Psoas muscle (tissue), 8 donors: ENCODE results near the gene WNT3. TPM values are rescaled to one million over a fixed set of nuclear protein-coding genes. Genes with fewer than 3 reads are reported as not detected.

ENCODE experiments used
- ATAC-seq, 4 donors: fragments of 200-7000 bp; cut with Tn5 transposase; one replicate each; pipeline ENCODE4 v1.9.1; 2020; ENCODE audit warnings: moderate library complexity in 3 of 4, mild to moderate bottlenecking in 2 of 4
- DNase-seq, 2 donors: peaks; one replicate each; pipeline ENCODE4 v3.0.0-alpha.2; 2020
- H3K27ac ChIP-seq: fragments of 200-600 bp; one replicate; pipeline ENCODE4 v1.8.0; 2022
- H3K27me3 ChIP-seq, 3 donors: fragments of 200-600 bp in 1 of 3; one replicate each; pipeline versions ENCODE4 v1.6.1 to v1.8.0; 2013 to 2022; ENCODE audit warnings: low read length in 2 of 3, mild to moderate bottlenecking in 2 of 3, moderate library complexity in 1 of 3; ENCODE audit not compliant: insufficient read depth in 3 of 3
- H3K36me3 ChIP-seq, 2 donors: fragments of 200-600 bp in 1 of 2; one replicate each; pipeline versions ENCODE4 v1.6.1 to v1.8.0; 2013 to 2022; ENCODE audit warnings: low read depth in 1 of 2, mild to moderate bottlenecking in 1 of 2, moderate library complexity in 1 of 2; ENCODE audit not compliant: insufficient read depth in 1 of 2
- H3K4me1 ChIP-seq: fragments of 200-600 bp; one replicate; pipeline ENCODE4 v1.8.0; 2022
- H3K4me3 ChIP-seq: fragments of 200-600 bp; one replicate; pipeline ENCODE4 v1.8.0; 2022; ENCODE audit warnings: mild to moderate bottlenecking
- H3K9me3 ChIP-seq: fragments of 200-600 bp; one replicate; pipeline ENCODE4 v1.8.0; 2022
- CTCF ChIP-seq: fragments of 200-600 bp; IDR thresholded peaks from one replicate; pipeline ENCODE4 v1.8.0; 2022; ENCODE audit warnings: antibody characterized with exemption
- WGBS, 3 donors: extraction: QIAGEN DNeasy Blood & Tissue Kit; methylation state at CpG; one replicate each; pipeline versions ENCODE4 v1.1.6 to v1.1.7; 2013; 5-methylcytosine and 5-hydroxymethylcytosine counted together
- intact Hi-C, 2 donors: fragments of 100-400 bp; cut with DNase I; formaldehyde crosslinking; loops; one replicate each; pipeline versions ENCODE4 v1.11.0 to v1.14.2; 2022
- polyA plus RNA-seq, 3 donors: library from polyadenylated mRNA; stranded (reverse); fragments of 200-250 nt; gene quantifications; one replicate each; pipeline ENCODE4 v1.2.3, GENCODE V29; 2013
- total RNA-seq, 4 donors: library from RNA; stranded (reverse); fragmentation: NEBNext Ultra II Directional in 2 of 4; extraction: Animal tissue kit (Norgen Biotek cat#: 25700) in 2 of 4; gene quantifications; one replicate each; pipeline versions ENCODE4 v1.2.1 to v1.2.4, GENCODE V29; 2021 to 2023
- donor health status: healthy with polysubstance abuse.
- donor health status: DM: no; HTN: no; CAD: no; lungs with moderate emphysema.
- donor health status: Bipolar disorder and iron deficiency.
- donor health status: healthy.
- donor health status: DM: yes; HTN: yes; CAD: no.
- donor health status: DM: no; HTN: no; CAD: no.
- donor health status: DM: no; HTN: no; CAD: no.
- donor health status: DM: yes; HTN: yes; CAD: no.

The WNT3 gene
- total and polyA plus RNA-seq, 7 donors, result 0.06 to 0.36 (median 0.10) TPM; not detected in 2

- no peaks in the 10 kb centered on the region for H3K27me3 ChIP-seq
- H3K4me1 ChIP-seq, result no peaks in the 10 kb centered on the region
- no peak overlapping the region for H3K27ac ChIP-seq
- no peak for DNase-seq
- WGBS, 3 donors, result 47 to 64% (median 54%) methylated on average over 4 of the region's 4 CpGs
- H3K9me3 ChIP-seq, result no peaks in the 10 kb centered on the region
- H3K4me3 ChIP-seq, result no peak overlapping the region
- H3K36me3 ChIP-seq, result peaks cover 16 to 69% of the 10 kb centered on the region in 2 donors
- TF ChIP-seq CTCF, result no peak
- intact Hi-C loops, result no loop called here
- no peak for ATAC-seq
Measured at GRCh38 chr17:46756081-46756735, 62.3 kb downstream of the WNT3 start.

GRCh38 chr17:46753776-46754175, 64.7 kb downstream of the WNT3 start:
- TF ChIP-seq CTCF, result no peak
- intact Hi-C loops, result no loop called here
- no peak overlapping the region for H3K4me3 ChIP-seq
- no peak for DNase-seq
- peaks cover 16 to 91% of the 10 kb centered on the region in 2 donors for H3K36me3 ChIP-seq
- no peaks in the 10 kb centered on the region for H3K9me3 ChIP-seq
- H3K27ac ChIP-seq, result no peak overlapping the region
- no peaks in the 10 kb centered on the region for H3K27me3 ChIP-seq
- ATAC-seq, result no peak
- no peaks in the 10 kb centered on the region for H3K4me1 ChIP-seq
- 79 to 86% (median 82%) methylated on average over 3 of the region's 3 CpGs for WGBS, 3 donors

GRCh38 chr17:46751425-46751824, 67.1 kb downstream of the WNT3 start:
- Histone ChIP-seq H3K27me3 (no peaks in the 10 kb centered on the region), H3K9me3 (no peaks in the 10 kb centered on the region), H3K27ac (no peak overlapping the region), H3K4me1 (no peaks in the 10 kb centered on the region), H3K36me3 (peaks cover 12 to 84% of the 10 kb centered on the region in 2 donors), H3K4me3 (no peak overlapping the region)
- ATAC-seq, result no peak
- no peak for DNase-seq
- intact Hi-C loops, result no loop called here
- no peak for TF ChIP-seq CTCF
- 95 to 97% (median 95%) methylated on average over 4 of the region's 4 CpGs for WGBS, 3 donors

GRCh38 chr17:46745376-46745775, 73.1 kb downstream of the WNT3 start:
- no peaks in the 10 kb centered on the region for H3K4me1 ChIP-seq
- DNase-seq (no peak), ATAC-seq (no peak)
- H3K36me3 ChIP-seq, result peaks cover 0 to 36% of the 10 kb centered on the region in 2 donors
- H3K9me3 ChIP-seq, result no peaks in the 10 kb centered on the region
- H3K27ac ChIP-seq, result no peak overlapping the region
- WGBS, 3 donors, result 86 to 92% (median 90%) methylated on average over 3 of the region's 3 CpGs
- intact Hi-C loops, result no loop called here
- no peak for TF ChIP-seq CTCF
- H3K27me3 ChIP-seq, result no peaks in the 10 kb centered on the region
- H3K4me3 ChIP-seq, result no peak overlapping the region

GRCh38 chr17:46744441-46744840, 74.1 kb downstream of the WNT3 start:
- Histone ChIP-seq H3K36me3 (peaks cover 0 to 34% of the 10 kb centered on the region in 2 donors), H3K9me3 (no peaks in the 10 kb centered on the region), H3K27ac (no peak overlapping the region), H3K4me1 (no peaks in the 10 kb centered on the region), H3K27me3 (no peaks in the 10 kb centered on the region), H3K4me3 (no peak overlapping the region)
- TF ChIP-seq CTCF, result no peak
- DNase-seq, result no peak
- 93 to 100% (median 98%) methylated on average over 1 of the region's 1 CpG for WGBS, 3 donors
- intact Hi-C loops, result no loop called here
- ATAC-seq, result no peak
